Measurements from ENCODE around the gene CA9. TPM values are rescaled to one million over a fixed set of nuclear protein-coding genes. Genes with fewer than 3 reads are reported as not detected.

Gene CA9
- total and polyA plus RNA-seq, 9 of the 15 experiments (the other 6 are each of a cell fraction or from before 2014, with no cell fraction given) = 0.15 to 10.6 (median 0.60) TPM; not detected in 4

- Histone ChIP-seq H3K9me1 (ENCODE audit: control insufficient read depth, insufficient read depth, low read length) (no peaks in the 10 kb centered on the region), H3K36me3 (ENCODE audit: control insufficient read depth, insufficient read depth, low read length) (no peaks in the 10 kb centered on the region), H3K4me3 (no peak overlapping the region), H3K79me2 (ENCODE audit: control insufficient read depth, insufficient read depth, low read length) (no peaks in the 10 kb centered on the region), H3K9ac (ENCODE audit: insufficient read depth in 1 of 2, low read depth in 2 of 2, low read length in 2 of 2) (no peak overlapping the region), H3K4me2 (ENCODE audit: insufficient read depth, low read length) (no peak overlapping the region), H4K20me1 (replicated peaks; ENCODE audit: control insufficient read depth, insufficient read depth, low read length) (no peaks in the 10 kb centered on the region), H3K27me3 (ENCODE audit: control insufficient read depth in 2 of 2, insufficient read depth in 2 of 2, low read length in 2 of 2) (no peaks in the 10 kb centered on the region), H3K27ac (ENCODE audit: extremely low read depth, low read depth, low read length) (no peak overlapping the region), H2AFZ (ENCODE audit: low read depth, low read length) (no peak overlapping the region), H3K4me1 (replicated peaks in 1 of 2; ENCODE audit: control insufficient read depth in 2 of 2, insufficient read depth in 2 of 2, low read length in 2 of 2) (peaks cover 24 to 34% of the 10 kb centered on the region in 2 experiments), H3K9me3 (replicated peaks; ENCODE audit: control insufficient read depth, insufficient read depth, low read depth, low read length) (no peaks in the 10 kb centered on the region)
- no TSS peak for BruUV-seq (replicated peaks)
- ChIA-PET POLR2A (interaction anchor here (0.6 to 0.7 kb wide), 3 partner anchors 13 to 807 kb away, joined by 3 read pairs; no protein-coding TSS in a partner anchor), CTCF (ENCODE audit: low intra/inter-chr PET ratio) (no interaction called here)
- in situ Hi-C loops (cut with MboI) (no loop called here), intact Hi-C loops (cut with micrococcal nuclease) (no loop called here)
- ATAC-seq = no peak
- 54% methylated on average over 5 of the region's 7 CpGs for WGBS (ENCODE audit: insufficient coverage, low coverage, missing lambda C conversion rate)
- no peak for FAIRE-seq
- DNase-seq (ENCODE audit: extremely low read depth in 1 of 4, low spot score in 3 of 4) = no peak
- no peak for TF ChIP-seq RBFOX2 (IDR thresholded peaks at IDR 0.05; ENCODE audit: low read depth, low read length)
- TF ChIP-seq NR1H2 (CRISPR knock-in tag; IDR thresholded peaks at IDR 0.05) = no peak
- no peak for TF ChIP-seq LCOR (CRISPR knock-in tag; IDR thresholded peaks at IDR 0.05)
- no peak for TF ChIP-seq CAMTA2 (CRISPR knock-in tag; conservative IDR thresholded peaks at IDR 0.05)
- no peak for TF ChIP-seq ZNF444 (CRISPR knock-in tag; IDR thresholded peaks at IDR 0.05)
- no peak for TF ChIP-seq TOE1 (IDR thresholded peaks at IDR 0.05; ENCODE audit: borderline replicate concordance)
- no peak for TF ChIP-seq TOE1 (CRISPR knock-in tag; IDR thresholded peaks at IDR 0.05; ENCODE audit: borderline replicate concordance, low read depth)
- peak; percentile 47 for TF ChIP-seq MAFG (tag; conservative IDR thresholded peaks at IDR 0.05)
- no peak for TF ChIP-seq CEBPG (CRISPR knock-in tag; IDR thresholded peaks at IDR 0.05)
- TF ChIP-seq CEBPG (tag; conservative IDR thresholded peaks at IDR 0.05 in 1 of 2, IDR thresholded peaks at IDR 0.05 in 1 of 2) = peak in 1 of 2 experiments; percentile 64; a peak in 1 of 4 replicates
- TF ChIP-seq ZMIZ1 (IDR thresholded peaks at IDR 0.05; ENCODE audit: low read depth in 2 of 2, low read length in 2 of 2) = no peak
- TF ChIP-seq THRAP3 (IDR thresholded peaks at IDR 0.05; ENCODE audit: borderline replicate concordance) = no peak
- no peak for TF ChIP-seq TCF3 (CRISPR knock-in tag; IDR thresholded peaks at IDR 0.05)
- TF ChIP-seq FOSL1 (tag; conservative IDR thresholded peaks at IDR 0.05) = peak; percentile 43
- TF ChIP-seq MAFK (IDR thresholded peaks at IDR 0.05; ENCODE audit: low read length) = peak; percentile 55; the same call in 1 of the 2 replicates
- peak; percentile 52; the same call in 1 of the 2 replicates for TF ChIP-seq MAFF (IDR thresholded peaks at IDR 0.05; ENCODE audit: low read length)
- peak; percentile 82 for TF ChIP-seq C11orf30 (IDR thresholded peaks at IDR 0.05; ENCODE audit: low read depth)
- no peak for TF ChIP-seq FOXJ2 (tag; IDR thresholded peaks at IDR 0.05)
- no peak for TF ChIP-seq POLR2AphosphoS2 (IDR thresholded peaks at IDR 0.05; ENCODE audit: low read length)
- TF ChIP-seq BCL6 (CRISPR knock-in tag; IDR thresholded peaks at IDR 0.05) = no peak
- no peak for TF ChIP-seq ZNF445 (CRISPR knock-in tag; IDR thresholded peaks at IDR 0.05; ENCODE audit: low read depth)
Measured at GRCh38 chr9:35651956-35652828, 21.5 kb upstream of the CA9 start.

Data from K562 (cell line).